ENCODE results near the gene FSIP1. TPM values are rescaled to one million over a fixed set of nuclear protein-coding genes. Genes with fewer than 3 reads are reported as not detected.
A peak's percentile ranks its signal among the peaks of the same experiment; 100 is the strongest.

FSIP1 gene
- total and polyA plus RNA-seq, 7 donors: 1.1 to 12.6 (median 1.4) TPM

DNA sequence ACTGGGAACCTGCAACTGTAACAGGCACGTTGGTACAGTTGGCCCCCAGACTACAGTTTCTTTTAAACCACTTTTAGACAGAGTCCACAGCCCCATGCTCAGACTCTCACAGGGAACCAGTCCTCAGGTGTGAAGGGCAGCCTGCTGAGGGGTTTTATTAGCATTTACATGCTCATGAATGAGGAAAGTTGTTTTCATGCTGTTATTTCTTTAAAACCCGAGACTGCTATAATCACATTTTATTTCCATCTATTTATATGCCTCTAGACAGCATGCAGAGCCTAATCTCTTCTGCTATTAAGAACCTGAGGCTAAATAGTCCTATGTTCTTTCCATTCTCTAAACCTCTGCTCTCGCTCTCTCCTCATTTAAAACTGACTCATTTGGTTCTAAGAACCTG is 26.3 kb upstream of the FSIP1 start:
- H3K36me3 ChIP-seq: no peaks in the 10 kb centered on the region
- TF ChIP-seq, protein P1, sequence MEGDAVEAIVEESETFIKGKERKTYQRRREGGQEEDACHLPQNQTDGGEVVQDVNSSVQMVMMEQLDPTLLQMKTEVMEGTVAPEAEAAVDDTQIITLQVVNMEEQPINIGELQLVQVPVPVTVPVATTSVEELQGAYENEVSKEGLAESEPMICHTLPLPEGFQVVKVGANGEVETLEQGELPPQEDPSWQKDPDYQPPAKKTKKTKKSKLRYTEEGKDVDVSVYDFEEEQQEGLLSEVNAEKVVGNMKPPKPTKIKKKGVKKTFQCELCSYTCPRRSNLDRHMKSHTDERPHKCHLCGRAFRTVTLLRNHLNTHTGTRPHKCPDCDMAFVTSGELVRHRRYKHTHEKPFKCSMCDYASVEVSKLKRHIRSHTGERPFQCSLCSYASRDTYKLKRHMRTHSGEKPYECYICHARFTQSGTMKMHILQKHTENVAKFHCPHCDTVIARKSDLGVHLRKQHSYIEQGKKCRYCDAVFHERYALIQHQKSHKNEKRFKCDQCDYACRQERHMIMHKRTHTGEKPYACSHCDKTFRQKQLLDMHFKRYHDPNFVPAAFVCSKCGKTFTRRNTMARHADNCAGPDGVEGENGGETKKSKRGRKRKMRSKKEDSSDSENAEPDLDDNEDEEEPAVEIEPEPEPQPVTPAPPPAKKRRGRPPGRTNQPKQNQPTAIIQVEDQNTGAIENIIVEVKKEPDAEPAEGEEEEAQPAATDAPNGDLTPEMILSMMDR (IDR thresholded peaks at IDR 0.05): no peak
- no peak for TF ChIP-seq POLR2A (IDR thresholded peaks at IDR 0.05)
- no peak for TF ChIP-seq EP300 (IDR thresholded peaks at IDR 0.05)
- TF ChIP-seq POLR2AphosphoS5 (IDR thresholded peaks at IDR 0.05): no peak
- H3K4me3 ChIP-seq: no peak overlapping the region
- H3K27ac ChIP-seq: no peak overlapping the region
- H3K9me3 ChIP-seq: no peaks in the 10 kb centered on the region
- WGBS, 2 donors: 72 to 73% methylated on average over 3 of the region's 3 CpGs
- H3K27me3 ChIP-seq: no peaks in the 10 kb centered on the region
- no peaks in the 10 kb centered on the region for H3K4me1 ChIP-seq
- intact Hi-C loops (cut with DNase I): no loop called here
- DNase-seq: no peak

- H3K27ac ChIP-seq: no peak overlapping the region
- no peaks in the 10 kb centered on the region for H3K36me3 ChIP-seq
- intact Hi-C loops (cut with DNase I): no loop called here
- no peaks in the 10 kb centered on the region for H3K9me3 ChIP-seq
- H3K4me1 ChIP-seq: no peaks in the 10 kb centered on the region
- H3K27me3 ChIP-seq: no peaks in the 10 kb centered on the region
- no peak overlapping the region for H3K4me3 ChIP-seq
- 87 to 91% methylated on average over 4 of the region's 4 CpGs for WGBS, 2 donors
- TF ChIP-seq EP300 (IDR thresholded peaks at IDR 0.05): no peak
- TF ChIP-seq POLR2AphosphoS5 (IDR thresholded peaks at IDR 0.05): no peak
- TF ChIP-seq, protein P1 (IDR thresholded peaks at IDR 0.05): no peak
- TF ChIP-seq POLR2A (IDR thresholded peaks at IDR 0.05): no peak
- DNase-seq: no peak
These were observed 25.1 kb upstream of the FSIP1 start for GRCh38 chr15:39807791-39808190.

DNA sequence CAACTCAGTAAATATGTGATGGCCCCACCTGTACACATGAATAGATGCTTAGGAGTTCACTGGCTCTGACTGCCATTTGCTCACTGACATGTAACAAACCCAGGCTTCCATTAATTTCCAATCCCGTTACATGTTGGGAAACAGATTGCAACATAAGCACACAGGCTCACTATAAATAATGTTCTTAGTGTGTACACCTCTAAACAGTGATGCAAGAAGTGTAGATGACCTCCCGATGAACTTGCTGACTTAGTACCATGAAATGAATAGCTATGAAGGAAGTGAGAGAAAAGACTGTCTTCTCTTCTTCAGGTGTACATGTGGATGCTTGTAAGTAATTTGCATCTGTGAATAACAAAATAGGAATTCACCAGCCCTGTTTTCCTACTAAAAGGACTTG is 21.4 kb upstream of the FSIP1 start:
- Histone ChIP-seq H3K4me1 (no peaks in the 10 kb centered on the region), H3K36me3 (no peaks in the 10 kb centered on the region), H3K9me3 (no peaks in the 10 kb centered on the region), H3K27ac (no peak overlapping the region), H3K27me3 (no peaks in the 10 kb centered on the region), H3K4me3 (no peak overlapping the region)
- intact Hi-C loops (cut with DNase I): no loop called here
- no peak for DNase-seq
- TF ChIP-seq POLR2AphosphoS5 (IDR thresholded peaks at IDR 0.05) (no peak), EP300 (IDR thresholded peaks at IDR 0.05) (no peak), POLR2A (IDR thresholded peaks at IDR 0.05) (no peak)
- TF ChIP-seq, protein P1 (IDR thresholded peaks at IDR 0.05): no peak
- WGBS, 2 donors: 85% methylated on average over 2 of the region's 2 CpGs

- Histone ChIP-seq H3K4me1 (no peaks in the 10 kb centered on the region), H3K27me3 (no peaks in the 10 kb centered on the region), H3K36me3 (no peaks in the 10 kb centered on the region), H3K27ac (no peak overlapping the region), H3K9me3 (no peaks in the 10 kb centered on the region), H3K4me3 (no peak overlapping the region)
- 91 to 92% methylated on average over 4 of the region's 4 CpGs for WGBS, 2 donors
- no peak for TF ChIP-seq EP300 (IDR thresholded peaks at IDR 0.05)
- TF ChIP-seq POLR2A (IDR thresholded peaks at IDR 0.05): no peak
- TF ChIP-seq, protein P1 (IDR thresholded peaks at IDR 0.05): no peak
- TF ChIP-seq POLR2AphosphoS5 (IDR thresholded peaks at IDR 0.05): no peak
- intact Hi-C loops (cut with DNase I): no loop called here
- DNase-seq: no peak
These were observed 20.4 kb upstream of the FSIP1 start for GRCh38 chr15:39803016-39803415.

- no peaks in the 10 kb centered on the region for H3K27me3 ChIP-seq
- no peak overlapping the region for H3K4me3 ChIP-seq
- intact Hi-C loops (cut with DNase I): no loop called here
- DNase-seq: no peak
- TF ChIP-seq, protein P1 (IDR thresholded peaks at IDR 0.05): peak in 1 of 4 experiments; percentile 6
- TF ChIP-seq POLR2A (IDR thresholded peaks at IDR 0.05) (no peak), POLR2AphosphoS5 (IDR thresholded peaks at IDR 0.05) (no peak)
- no peaks in the 10 kb centered on the region for H3K36me3 ChIP-seq
- WGBS, 2 donors: 72 to 87% methylated on average over 19 of the region's 19 CpGs
- no peaks in the 10 kb centered on the region for H3K4me1 ChIP-seq
- no peaks in the 10 kb centered on the region for H3K9me3 ChIP-seq
- H3K27ac ChIP-seq: no peak overlapping the region
These were observed 19.1 kb upstream of the FSIP1 start for GRCh38 chr15:39801641-39802309.

Data from sigmoid colon (tissue), 7 donors.